ENCODE measurements around the gene ASPM. TPM values are rescaled to one million over a fixed set of nuclear protein-coding genes. Genes with fewer than 3 reads are reported as not detected.

The ASPM gene
- total and polyA plus RNA-seq, 2 of the 4 experiments (the other 2 are of a cell fraction) = 7.1 to 27.8 TPM

- Histone ChIP-seq H3K14ac (replicated peaks; ENCODE audit: low read depth, low read length) (no peak overlapping the region), H3K4ac (ENCODE audit: low read depth, low read length) (no peak overlapping the region), H3K27ac (ENCODE audit: insufficient read depth, low read length) (no peak overlapping the region), H3K4me3 (ENCODE audit: insufficient read depth, low read depth, low read length) (no peak overlapping the region), H2AFZ (replicated peaks; ENCODE audit: low read length, poor library complexity) (peak overlapping the region; percentile 59), H2AK5ac (ENCODE audit: low read depth, low read length) (0 out of 2 replicates have a peak overlapping the region, but pooled peaks have one; percentile 2), H4K91ac (ENCODE audit: insufficient read depth, low read depth, low read length) (no peak overlapping the region), H3K9me1 (ENCODE audit: insufficient read depth, low read length) (no peaks in the 10 kb centered on the region), H3K4me1 (ENCODE audit: control insufficient read depth, insufficient read depth, low read length) (peaks cover 2% of the 10 kb centered on the region), H3K56ac (ENCODE audit: extremely low read depth, insufficient read depth, low read length) (no peak overlapping the region), H3K79me1 (ENCODE audit: low read depth in 1 of 2, low read length in 2 of 2) (peaks cover 12 to 49% of the 10 kb centered on the region in 2 experiments), H2BK5ac (ENCODE audit: low read depth, low read length, poor library complexity, severe bottlenecking) (no peak overlapping the region), H4K20me1 (ENCODE audit: insufficient read depth, low read length) (no peaks in the 10 kb centered on the region), H2AK9ac (replicated peaks; ENCODE audit: low read depth, low read length, poor library complexity) (no peak overlapping the region), H4K8ac (ENCODE audit: low read depth in 2 of 2, low read length in 2 of 2) (no peak overlapping the region), H2BK20ac (ENCODE audit: low read depth, low read length) (no peak overlapping the region), H3K9ac (ENCODE audit: low read depth, low read length) (no peak overlapping the region), H3K9me3 (ENCODE audit: control insufficient read depth, insufficient read depth, low read length) (no peaks in the 10 kb centered on the region), H2BK120ac (ENCODE audit: low read depth, low read length) (no peak overlapping the region), H3K23ac (ENCODE audit: low read depth, low read length) (no peak overlapping the region), H4K5ac (ENCODE audit: low read depth, low read length) (peak overlapping the region; percentile 5), H3K4me2 (ENCODE audit: low read depth, low read length) (no peak overlapping the region), H3K36me3 (ENCODE audit: control insufficient read depth, insufficient read depth, low read length) (no peaks in the 10 kb centered on the region), H3K18ac (ENCODE audit: low read depth, low read length) (no peak overlapping the region), H3K27me3 (ENCODE audit: control insufficient read depth, insufficient read depth, low read length) (no peaks in the 10 kb centered on the region), H2BK15ac (ENCODE audit: low read depth, low read length) (no peak overlapping the region)
- no peak for TF ChIP-seq NFE2L2 (IDR thresholded peaks at IDR 0.05; ENCODE audit: low read depth, low read length)
- CTCF ChIA-PET = no interaction called here
- DNase-seq = no peak
- intact Hi-C loops (cut with micrococcal nuclease) (no loop called here), dilution Hi-C loops (cut with HindIII; ENCODE audit: low sequenced_read_pairs, unreplicated experiment) (no loop called here), in situ Hi-C loops (cut with MboI; ENCODE audit: low sequenced_read_pairs) (no loop called here)
- no peak for ATAC-seq (ENCODE audit: low read depth)
- 100% methylated on average over 2 of the region's 7 CpGs; no CpG with 5 or more reads in 1 of the 2 experiments for whole genome bisulfite sequencing, 2 experiments (ENCODE audit: extremely low coverage in 2 of 2, insufficient read length in 1 of 2)
- POLR2A ChIA-PET (ENCODE audit: unreplicated experiment) = no interaction called here
- no TSS peak for BruUV-seq (replicated peaks)
These were observed 9.1 kb downstream of the ASPM start for GRCh38 chr1:197137322-197137721.

All from IMR-90 (cell line).